ENCODE measurements around the gene ZNF497. TPM values are rescaled to one million over a fixed set of nuclear protein-coding genes. Genes with fewer than 3 reads are reported as not detected.
"Not testable (repeated sequence)": the region's sequence is repeated elsewhere in the genome, so short reads cannot be mapped to it uniquely, and the experiment has no call there.

ZNF497 gene
- total RNA-seq, 1 donor from 2014 or later: 5.9 TPM

DNA sequence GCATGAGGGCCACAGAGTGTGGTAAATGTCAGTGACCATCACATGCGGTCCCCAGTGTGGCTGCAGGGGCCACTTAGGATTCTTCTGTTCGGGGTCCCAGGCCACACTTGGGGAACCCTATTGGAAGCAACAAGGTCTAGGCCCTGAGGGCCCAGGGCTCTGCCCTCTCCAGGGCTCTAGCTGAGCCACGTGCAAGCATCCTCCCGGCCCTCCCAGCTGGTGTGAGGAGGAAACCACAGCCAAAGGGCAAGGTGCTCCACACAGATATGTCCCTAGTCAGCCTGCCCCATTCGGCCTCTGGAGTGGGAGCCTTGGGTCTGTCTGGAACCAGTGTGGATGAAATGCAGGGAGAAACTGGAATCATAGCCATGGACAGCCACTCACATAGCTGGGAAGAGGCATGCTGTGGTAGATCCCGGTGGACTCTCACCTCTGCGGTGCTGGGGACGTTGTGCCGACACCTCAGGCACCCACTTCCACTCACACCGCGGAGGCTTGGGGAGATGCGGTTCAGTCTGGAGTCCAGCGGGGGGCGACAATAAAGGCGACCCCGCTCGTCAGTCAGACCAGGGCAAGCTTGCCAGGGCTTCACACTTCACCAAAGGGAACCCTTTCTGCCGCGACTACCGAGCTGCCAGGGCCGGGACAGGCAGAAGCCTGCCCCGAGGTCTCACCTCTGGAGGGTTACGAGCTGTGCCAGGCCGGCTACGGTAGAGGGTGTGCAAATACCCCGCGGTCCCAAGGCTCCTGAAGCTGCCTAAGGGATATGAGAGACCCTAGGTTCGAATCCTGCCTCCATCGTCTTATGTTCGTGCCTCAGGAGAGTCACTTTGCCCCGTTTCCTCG, 4.3 kb upstream of the ZNF497 start:
- DNase-seq: no peak

DNA sequence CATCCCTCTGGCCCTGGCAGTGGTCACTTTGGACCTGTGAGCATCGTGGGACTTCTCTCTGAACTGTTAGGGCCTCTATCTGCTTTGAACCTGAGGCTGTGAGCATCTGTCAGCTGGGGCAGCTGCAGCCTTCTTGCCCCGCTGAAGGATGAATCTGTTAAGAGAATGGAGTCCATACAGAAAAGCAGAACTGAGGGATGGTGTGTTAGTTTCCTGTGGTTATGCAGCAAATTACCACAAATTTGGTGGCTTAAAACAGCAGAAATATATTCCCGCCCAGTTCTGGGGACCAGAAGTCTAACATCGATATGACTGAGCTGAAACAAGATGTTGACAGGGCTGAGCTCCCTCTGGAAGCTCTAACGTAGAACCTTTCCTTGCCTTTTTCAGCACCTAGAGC, 1.6 kb upstream of the ZNF497 start:
- DNase-seq: no peak

DNA sequence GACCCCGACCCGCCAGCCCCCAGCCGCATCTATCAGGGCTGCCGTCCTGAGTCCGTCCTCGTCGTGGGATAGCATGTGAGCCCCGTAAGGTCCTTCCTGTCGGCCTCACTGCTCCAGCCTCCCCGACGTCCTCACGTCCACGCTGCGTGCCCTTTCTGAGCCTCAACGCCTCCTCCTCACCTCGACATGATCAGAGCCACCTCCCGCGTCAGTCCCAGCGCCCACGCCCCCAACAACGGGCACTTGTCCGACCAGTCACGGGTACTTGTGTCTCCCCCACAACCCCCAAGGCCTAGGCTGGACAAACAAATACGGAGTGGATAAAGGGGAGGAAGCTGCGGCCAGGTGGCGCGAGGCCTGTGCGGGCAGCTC, 665 bp downstream of the ZNF497 start:
- no peak for DNase-seq

DNA sequence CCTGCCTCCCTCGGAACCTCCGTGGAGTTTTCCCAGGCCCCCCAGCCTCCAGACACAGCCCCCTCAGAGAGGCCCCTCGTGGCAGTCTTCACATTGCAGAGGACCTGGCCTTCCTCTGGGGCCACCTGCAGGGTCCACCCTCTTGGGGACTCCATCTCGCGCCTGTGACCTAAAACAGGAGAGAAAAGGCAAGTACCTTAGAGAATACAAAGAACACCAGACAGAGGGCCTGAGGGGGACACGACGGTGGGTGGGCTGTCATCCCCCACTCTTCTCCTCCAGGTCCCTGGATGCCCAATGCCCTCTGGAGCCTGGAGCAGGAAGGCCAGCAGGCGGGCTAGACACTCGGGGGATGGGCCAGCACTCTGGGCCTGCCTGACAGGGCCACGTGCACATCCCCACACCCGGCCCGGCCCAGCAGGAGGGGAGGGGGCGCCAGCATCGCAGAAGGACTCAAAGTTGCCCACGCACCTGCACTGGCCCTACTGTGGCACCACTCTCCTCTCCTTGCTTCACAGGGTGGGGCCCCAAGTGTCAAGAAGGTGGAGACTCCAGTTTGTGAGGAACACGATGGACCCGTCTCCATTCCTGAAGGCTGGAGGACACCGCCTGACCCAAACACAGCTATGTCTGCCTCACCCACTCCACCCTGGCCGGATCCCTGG, 4.9 kb downstream of the ZNF497 start:
- DNase-seq: no peak

DNA sequence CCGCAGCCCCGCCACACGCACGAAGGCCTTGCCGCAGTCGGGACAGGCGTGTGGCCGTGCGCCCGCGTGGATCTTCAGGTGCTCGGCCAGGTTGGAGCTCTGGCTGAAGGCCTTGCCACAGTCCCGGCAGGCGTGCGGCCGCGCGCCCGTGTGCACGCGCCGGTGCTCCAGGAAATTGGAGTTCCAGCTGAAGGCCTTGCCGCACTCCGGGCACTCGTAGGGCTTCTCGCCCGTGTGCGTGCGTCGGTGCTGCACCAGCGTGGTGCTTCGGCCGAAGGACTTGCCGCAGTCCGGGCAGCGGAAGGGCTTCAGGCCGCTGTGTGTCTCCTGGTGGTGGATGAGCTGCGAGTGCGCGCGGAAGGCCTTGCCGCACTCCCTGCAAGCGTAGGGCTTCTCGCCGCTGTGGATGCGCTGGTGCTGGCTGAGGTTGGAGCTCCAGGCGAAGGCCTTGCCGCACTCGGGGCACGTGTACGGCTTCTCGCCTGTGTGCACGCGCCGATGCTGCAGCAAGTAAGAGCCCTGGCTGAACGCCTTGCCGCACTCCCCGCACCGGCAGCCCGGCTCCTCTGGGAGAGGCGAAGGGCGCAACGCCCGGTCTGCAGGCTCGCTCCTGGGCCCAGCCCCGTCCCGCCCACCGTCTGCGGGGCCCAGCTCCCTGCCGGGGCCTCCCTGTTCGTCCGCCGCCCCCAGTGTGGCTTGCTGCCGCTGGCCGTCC, 5.6 kb downstream of the ZNF497 start:
- DNase-seq: no peak

DNA sequence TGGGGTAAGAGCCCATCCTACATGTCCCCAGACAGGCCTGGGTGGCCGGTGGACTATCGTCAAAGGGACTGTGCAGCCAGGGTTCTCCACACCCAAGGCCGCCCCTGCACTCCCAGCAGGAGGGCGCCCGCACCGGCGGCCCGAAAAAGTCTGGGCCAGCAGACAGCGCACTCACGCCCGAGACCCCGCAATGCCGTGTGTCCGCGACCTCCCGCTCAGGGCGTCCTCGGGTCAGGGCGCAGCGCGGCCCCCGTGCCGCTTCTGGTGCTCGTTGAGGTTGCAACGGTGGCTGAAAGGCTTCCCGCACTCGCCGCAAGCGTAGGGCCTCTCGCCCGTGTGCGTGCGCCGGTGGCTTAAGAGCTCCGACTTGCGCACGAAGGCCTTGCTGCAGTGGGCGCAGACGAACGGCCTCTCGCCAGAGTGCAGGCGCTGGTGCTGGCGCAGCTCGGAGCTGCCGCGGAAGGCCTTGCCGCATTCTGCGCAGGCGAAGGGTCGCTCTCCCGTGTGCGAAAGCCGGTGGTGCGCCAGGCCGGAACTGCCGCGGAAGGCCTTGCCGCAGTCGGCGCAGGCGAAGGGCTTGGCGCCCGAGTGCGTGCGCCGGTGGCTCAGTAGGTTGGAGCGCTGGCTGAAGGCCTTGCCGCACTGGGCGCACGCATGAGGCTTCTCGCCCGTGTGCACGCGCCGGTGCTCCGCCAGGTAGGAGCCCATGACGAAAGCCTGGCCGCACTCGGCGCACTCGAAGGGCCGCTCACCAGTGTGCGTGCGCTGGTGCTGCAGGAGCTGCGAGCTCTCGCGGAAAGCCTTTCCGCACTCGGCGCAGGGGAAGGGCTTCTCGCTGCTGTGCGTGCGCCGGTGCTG, 6.4 kb downstream of the ZNF497 start:
- DNase-seq: no peak

DNA sequence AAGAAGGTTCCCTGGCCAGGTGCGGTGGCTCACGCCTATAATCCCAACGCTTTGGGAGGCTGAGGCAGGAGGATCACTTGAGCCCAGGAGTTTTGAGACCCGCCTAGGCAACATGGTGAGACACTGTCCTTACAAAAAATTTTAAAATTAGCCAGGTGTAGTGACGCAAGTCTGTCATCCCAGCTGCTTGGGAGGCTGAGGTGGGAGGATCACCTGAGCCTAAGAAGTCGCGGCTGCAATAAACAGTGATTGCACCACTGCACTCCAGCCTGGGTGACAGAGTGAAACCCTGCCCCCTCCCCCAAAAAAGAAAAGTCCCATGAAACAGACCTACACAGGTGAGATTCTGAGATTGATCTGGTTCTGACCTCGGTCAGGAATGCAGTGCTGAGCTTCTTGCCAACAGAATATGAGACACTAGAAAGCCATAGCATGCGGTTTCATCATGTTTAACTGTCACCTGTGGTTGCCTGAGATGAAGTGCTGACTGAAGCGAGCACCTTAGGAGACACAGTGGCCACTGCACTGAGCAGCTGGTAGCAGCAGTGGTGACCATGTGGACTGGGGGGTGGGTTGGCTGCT, 7.2 kb downstream of the ZNF497 start:
- DNase-seq: no peak

DNA sequence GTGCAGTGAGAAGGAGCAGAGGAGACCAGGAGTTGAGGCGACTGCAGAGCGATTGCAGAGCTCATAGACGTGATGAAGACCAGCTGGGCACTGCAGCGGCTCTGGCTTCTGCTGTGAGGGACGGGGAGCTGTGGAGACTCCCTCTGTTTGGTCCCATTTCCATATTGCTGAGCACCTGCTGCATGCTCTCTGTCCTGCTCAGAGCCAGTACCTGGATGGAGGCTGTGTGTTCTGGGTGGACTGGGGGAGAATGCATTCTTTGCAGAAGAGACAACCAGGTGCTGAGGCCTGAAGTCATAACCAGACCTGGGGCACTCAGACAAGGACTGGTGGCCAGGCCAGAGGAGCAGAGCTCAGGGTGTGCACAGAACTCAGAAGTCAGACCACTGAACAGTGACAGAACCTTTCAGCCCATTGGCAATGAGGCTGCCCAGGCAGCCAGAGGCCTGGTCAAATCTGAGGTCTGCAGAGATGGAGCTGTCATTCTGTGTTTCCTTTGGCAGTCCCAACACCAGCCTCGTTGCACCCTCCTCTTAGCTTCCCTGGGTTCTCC, 8.0 kb downstream of the ZNF497 start:
- DNase-seq: no peak

DNA sequence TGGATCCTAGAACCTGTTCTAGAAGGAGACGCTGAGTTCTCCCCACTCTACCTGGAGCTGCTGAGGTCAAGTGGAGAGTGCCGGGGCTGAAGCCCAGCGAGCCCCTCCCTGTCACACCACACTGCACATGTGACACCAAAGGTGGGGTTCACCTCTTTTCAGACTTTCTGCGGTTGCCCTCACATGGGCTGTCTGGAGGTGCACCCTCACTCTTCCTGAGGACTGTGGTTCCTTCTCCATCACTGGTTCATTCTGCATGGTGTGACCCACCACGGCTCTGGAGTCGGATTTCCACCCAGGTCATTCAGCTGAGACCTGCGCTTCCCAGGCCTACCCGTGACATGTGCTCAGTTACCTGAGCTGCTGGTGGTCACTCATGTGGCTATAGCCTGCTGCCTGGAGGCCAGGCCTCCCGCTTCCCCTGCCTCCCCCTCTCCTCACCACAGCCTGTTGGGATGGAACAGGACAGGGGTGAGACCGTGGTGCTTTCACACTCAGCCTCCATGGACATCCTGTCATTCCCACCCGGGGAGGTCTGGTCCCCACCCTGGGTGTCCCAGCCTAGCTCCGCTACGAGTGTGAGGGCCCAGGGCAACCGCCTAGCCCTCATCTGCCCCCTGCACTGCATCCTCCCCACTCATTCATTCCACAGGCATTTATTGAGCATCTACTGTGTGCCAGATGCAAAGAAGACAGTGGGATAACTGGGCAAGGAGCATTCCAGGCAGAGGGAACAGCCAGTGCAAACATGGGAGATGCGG, 8.7 kb downstream of the ZNF497 start:
- DNase-seq: no peak

DNA sequence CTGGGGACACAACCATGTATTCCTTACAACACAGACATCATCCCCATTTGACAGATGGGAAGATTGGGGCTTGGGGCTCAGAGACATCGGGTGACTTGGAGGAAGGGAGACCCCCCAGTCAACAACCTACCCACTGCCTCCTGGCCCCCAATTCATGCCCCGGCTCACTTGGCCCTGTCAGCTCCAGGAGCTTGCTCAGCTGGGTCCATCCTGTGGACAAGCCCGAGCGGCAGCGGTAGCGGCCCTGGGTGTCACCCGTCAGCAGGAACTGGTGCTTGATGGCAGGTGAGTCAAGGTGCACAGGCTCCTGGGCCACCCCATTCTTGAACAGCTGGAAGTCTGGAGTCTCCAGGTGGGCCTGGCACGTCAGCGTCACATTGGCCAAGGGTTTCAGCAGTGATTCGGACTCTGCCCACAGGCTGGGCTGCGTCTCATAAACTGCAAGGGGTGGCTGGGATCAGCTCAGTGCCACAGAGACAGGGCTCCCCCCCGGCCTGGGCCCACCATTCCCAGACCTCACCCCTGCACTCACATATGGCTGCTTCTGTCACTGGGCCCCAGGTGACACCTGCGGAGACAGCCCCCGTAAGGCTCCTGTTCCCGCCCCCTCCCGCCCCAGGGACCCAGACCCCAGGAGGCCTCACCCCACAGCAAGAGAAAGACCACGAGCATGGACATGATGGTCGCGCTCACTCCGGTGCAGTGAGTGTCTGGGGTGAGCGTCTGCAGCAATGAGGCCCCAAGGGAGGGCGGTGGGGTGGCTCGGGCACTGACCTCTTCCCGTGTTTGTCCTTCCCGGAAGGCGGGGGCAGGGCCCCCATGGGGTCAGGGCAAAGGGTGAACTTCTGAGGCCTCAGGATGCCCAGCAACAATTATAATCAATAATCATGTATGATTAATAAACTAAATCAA, 9.5 kb downstream of the ZNF497 start, which contains the start of gene A1BG:
A1BG (minus strand) TSS at position 733 of the 912 bp plus-strand sequence; CDS start at position 678, 55 bp downstream.
- DNase-seq: no peak

DNA sequence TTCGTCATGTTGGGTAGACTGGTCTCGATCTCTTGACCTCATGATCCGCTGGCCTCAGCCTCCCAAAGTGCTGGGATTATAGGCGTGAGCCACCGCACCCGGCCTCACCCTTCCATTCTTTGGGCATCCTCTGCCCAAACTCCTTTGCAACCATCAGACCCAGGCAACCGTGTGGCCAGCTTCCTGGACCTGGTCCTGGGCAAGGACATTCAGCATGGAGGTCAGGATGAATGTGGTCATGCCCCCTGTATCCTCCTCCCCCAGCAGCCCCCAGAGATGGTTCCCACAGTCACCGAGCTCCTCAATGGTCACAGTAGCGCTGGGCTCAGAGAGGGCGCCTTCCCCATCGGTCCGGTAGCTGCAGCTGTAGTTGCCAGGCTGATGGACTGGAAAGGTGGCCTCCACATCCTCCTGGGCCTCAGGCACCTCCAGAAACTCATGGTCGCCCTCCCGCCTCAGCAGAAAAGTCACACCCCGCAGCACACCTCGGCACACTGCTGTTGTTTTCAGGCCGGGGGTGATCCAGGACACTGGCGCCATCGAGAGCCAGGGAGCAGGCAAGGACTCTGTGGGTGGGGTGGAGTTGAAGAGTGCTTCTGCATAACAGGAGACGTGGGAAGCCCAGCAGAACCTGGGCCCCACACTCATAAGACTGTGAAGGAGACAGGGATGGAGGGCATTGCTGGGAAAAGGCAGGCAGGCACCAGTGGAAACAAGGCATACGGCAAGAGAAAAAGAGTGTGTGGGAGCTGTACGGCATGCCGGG, 10.4 kb downstream of the ZNF497 start:
- no peak for DNase-seq

DNA sequence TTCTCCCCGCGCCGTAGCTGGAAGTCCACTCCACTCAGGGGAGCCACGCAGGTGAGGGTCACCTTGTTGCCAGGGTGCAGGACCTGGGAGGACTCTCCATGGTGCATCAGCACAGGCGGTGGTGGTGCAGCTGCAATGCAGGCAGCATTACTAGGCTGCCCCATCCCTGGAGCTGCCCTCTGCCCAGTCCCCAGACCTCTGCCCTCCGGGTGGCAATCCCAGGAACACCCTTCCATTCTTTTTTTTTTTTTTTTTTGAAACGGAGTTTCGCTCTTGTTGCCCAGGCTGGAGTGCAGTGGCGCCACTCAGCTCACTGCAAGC, 11.0 kb downstream of the ZNF497 start:
- no peak for DNase-seq

DNA sequence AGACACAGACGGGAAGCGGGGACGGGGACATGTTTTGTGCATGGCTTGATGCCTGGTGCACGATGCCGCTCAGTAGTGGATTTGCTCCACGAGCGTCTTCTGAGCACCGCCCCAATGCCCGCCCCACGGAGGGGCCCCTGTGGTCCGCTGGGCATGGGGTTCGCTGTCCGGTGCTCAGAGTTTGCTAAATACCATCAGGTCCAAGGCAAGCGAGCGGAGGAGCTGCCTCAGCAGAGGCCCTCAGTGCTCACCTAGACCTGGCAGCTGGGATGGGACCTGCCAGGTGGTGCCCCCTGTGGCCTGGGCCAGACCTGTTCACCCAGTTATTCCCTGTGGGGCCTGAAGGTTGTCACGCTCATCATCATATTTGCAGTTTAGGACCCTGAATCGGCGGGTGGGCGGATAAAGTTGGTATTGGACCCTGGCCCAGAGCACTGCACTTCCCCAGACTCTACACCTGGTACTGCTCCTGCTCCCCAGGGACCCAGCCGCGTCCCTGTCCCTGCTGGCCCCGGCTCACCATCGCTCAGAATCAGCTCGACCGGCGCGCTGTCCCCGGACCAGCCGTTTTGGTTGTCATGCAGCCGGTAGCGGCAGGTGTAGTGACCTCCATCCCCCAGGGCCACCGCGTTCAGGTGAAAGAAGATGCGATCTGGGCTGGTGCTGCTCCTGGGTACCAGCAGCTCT, 11.5 kb downstream of the ZNF497 start:
- no peak for DNase-seq

DNA sequence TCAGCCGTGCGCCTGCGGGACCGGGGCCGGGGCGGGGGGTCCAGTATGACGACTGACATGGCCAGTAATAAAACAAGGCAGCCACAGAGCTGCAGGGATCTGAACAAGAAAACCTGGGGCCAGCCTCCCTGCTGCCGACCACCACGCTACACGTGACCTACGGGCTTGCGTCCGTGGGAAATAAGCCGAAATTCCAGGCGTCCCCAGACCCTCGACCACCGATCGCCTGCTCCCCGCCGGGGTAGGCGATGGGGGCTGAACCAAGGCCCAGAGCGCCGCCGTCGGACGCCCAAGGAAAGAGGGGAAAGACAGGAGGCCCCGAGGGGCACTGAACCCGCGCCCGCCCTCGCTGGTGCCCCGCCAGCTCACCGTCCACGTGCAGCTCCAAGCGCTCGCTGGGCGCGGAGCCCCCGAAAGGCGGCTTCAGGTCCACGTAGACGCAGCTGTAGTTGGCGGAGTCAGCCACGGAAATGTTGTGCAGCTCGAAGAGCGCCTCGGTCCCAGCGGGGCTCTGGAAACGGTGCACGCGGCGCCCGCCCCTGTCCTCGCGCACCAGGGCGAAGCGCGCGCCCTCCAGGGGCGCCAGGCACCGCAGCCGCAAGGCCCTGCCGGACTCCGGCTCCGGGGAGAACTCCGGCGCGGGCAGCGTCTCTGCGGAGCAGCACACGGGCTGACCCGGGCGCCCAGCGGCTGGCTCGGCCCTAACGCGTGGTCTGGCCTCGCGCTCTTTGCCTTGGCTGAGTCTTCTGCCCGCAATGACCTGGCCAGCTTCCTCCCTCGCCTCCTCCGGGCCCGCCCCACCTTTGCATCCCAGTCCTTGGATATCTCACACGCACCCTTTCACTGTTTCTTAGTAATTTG, 12.3 kb downstream of the ZNF497 start:
- DNase-seq: no peak

DNA sequence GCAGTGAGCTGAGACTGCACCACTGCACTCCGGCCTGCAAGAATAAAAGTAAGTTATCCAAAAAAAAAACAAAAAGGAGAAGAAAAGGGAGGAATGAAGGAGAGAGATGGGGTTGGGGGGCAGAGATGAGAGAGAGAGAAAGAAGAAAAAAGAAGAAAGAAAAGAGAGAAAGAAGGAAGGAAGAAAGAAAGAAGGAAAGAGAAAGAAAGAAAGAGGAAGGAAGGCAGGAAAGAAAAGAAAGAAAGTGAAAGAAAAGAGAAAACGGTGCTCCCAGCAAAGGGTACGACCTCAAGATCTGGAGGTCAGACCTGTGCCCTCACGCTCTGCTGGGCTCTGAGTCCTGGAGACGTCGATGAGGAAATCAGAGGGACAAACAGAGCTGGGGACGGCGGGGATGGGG, 13.0 kb downstream of the ZNF497 start:
- DNase-seq: no peak

DNA sequence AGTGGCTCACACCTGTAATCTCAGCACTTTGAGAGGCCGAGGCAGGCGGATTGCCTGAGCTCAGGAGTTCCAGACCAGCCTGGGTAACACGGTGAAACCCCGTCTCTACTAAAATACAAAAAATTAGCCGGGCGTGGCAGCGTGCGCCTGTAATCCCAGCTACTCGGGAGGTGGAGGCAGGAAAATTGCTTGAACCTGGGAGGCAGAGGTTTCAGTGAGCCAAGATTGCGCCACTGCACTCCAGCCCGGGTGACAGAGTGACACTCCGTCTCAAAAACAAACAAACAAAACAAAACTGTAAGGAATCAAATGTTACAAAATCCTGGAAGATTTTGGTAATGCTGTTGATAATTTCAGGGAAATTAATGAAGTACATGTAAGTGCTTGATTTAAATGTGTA, 14.5 kb downstream of the ZNF497 start:
- not testable (repeated sequence) for DNase-seq

Measured in occipital lobe (tissue), 2 donors.